DND-41 (cell line): ENCODE measurements around the gene FAM163B.

Experiments
- CTCF ChIP-seq: IDR thresholded peaks from 2 replicates; pipeline ENCODE4 v1.5.1; 2012; ENCODE audit warnings: borderline replicate concordance, low read length, moderate library complexity, mild to moderate bottlenecking; ENCODE audit not compliant: poor library complexity, severe bottlenecking; ENCODE audit errors: extremely low read depth
- EZH2 ChIP-seq: IDR thresholded peaks from 3 replicates; pipeline ENCODE4 v1.6.1; 2012; ENCODE audit warnings: borderline replicate concordance, low read depth, mild to moderate bottlenecking, moderate library complexity, low read length, inconsistent platforms; ENCODE audit not compliant: severe bottlenecking

GRCh38 chr9:133553973-133554713 is 55.0 kb downstream of the FAM163B start:
- TF ChIP-seq CTCF (no peak), EZH2 (no peak)
